Measurements from ENCODE around the gene UNC119. TPM values are rescaled to one million over a fixed set of nuclear protein-coding genes. Genes with fewer than 3 reads are reported as not detected.

Gene UNC119
- total RNA-seq, 1 experiment from 2014 or later, result 43.2 TPM

DNA sequence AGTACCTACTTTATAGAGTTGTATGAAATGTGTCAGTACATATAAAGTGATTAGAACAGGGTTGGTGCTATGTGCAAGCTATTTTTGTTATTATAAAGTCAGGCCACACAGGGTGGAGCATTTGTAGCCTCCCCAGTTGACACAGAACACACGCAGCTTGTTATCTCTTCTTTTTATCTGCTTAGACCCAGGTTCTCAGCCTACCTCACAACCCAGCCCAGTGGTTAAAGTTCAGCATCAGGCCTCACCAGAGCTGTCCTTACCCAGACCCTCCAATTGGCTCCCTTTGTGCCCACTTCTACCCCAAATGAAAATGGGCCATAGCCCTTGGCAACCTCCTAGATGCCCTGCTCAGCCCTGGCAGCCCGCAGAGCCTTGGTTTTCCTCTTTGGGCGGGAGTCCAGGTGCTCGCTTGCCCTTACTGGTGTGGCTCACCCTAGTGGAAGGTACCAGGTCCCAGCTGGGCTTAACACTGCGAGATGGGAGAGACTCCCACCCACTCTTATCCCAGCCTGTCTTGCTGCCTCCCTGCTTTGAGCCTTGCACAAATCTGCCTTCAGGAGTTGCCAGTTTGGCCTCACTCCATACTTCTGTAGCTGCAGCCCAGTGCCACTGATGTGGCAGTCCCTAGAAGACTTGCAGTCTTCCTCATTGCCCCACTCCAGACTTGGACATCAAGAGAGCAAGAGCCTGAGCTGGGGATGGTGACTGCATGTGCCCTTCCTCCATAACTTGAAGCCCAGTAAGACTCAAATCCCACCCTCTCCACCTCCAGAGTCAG lies 20.0 kb upstream of the UNC119 start (continued):
- TF ChIP-seq ELF1 (IDR thresholded peaks at IDR 0.05; ENCODE audit: borderline replicate concordance, low read depth) (no peak), FOSL1 (IDR thresholded peaks at IDR 0.05; ENCODE audit: low read depth) (no peak)
- TF ChIP-seq, protein P1, sequence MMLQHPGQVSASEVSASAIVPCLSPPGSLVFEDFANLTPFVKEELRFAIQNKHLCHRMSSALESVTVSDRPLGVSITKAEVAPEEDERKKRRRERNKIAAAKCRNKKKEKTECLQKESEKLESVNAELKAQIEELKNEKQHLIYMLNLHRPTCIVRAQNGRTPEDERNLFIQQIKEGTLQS (IDR thresholded peaks at IDR 0.05), result no peak

DNA sequence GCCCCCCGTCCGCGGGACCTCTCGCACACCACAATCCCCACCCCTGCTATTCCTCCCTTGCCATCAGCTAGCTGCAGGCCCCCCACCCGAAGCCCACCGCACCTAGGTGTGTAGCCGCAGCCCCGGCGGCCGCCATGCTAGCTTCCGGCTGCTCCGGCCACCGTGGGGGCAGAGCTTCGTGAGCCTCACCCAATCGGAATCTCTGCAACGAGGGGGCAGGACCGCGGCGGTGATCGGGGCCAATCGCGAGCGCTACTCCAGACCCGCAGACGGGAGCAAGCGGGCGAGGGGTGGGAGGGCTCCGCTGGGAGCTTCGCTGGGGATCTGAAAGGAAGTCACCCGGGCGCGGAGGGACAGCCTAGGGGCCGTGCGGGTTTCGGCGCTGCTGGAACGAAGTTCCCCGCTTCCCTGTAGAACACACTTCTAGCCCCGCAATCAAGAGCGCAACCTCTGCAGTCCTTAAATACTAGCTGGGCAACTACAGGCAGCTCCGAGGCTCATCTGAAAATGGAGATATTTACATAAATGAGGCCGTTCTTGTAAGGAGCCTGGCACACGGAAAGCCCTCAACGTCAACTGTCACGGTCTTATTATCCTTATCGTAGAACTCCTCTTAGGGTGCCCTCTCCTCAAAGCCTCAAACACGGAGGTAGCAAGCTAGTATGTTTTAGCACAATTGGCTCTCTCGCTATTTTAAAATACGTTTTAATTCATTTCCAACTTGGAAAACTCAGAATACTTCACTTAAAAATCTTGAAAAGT lies 19.1 kb upstream of the UNC119 start, which contains the start of gene PIGS:
TSS of gene PIGS (minus strand) at position 164 of the 762 bp plus-strand sequence. CDS start at position 136, 28 bp downstream.
- CTCF ChIA-PET, result interaction anchor here (0.7 to 1.2 kb wide), 4 partner anchors 21 to 236 kb away, joined by 3 to 6 read pairs (median 4); partner anchors contain the start of gene TNFAIP1
- Histone ChIP-seq H3K4me3 (replicated peaks in 1 of 2; ENCODE audit: low read depth in 1 of 2, low read length in 2 of 2) (peak within 1 kb of the TSS; percentile 77 to 99), H3K27me3 (ENCODE audit: insufficient read depth, low read length) (no peaks in the 10 kb centered on the region), H3K4me1 (ENCODE audit: control insufficient read depth in 1 of 2, insufficient read depth in 2 of 2, low read length in 2 of 2) (peaks cover 0 to 20% of the 10 kb centered on the region in 2 experiments; a peak in 3 of 4 replicates), H4K20me1 (ENCODE audit: insufficient read depth) (no peaks in the 10 kb centered on the region), H2AFZ (ENCODE audit: low read depth, low read length, poor library complexity, severe bottlenecking) (peak within 1 kb of the TSS; percentile 81), H3K36me3 (ENCODE audit: control insufficient read depth in 1 of 2, insufficient read depth in 2 of 2, low read length in 2 of 2) (peaks cover 0 to 4% of the 10 kb centered on the region in 2 experiments; a peak in 1 of 4 replicates), H3K27ac (ENCODE audit: low read depth, low read length) (peak within 1 kb of the TSS; percentile 62), H3K4me2 (ENCODE audit: low read length) (peak within 1 kb of the TSS; percentile 99), H3K9me3 (ENCODE audit: control insufficient read depth in 1 of 2, insufficient read depth in 1 of 2, low read depth in 1 of 2, low read length in 2 of 2) (no peaks in the 10 kb centered on the region), H3K9ac (ENCODE audit: low read length) (peak within 1 kb of the TSS; percentile 91), H3K79me2 (ENCODE audit: insufficient read depth, low read length) (peaks cover 22% of the 10 kb centered on the region), H3K9me2 (ENCODE audit: insufficient read depth) (no peaks in the 10 kb centered on the region)
- BruUV-seq (replicated peaks), result TSS peak; percentile 70
- DNase-seq (ENCODE audit: low read depth, low spot score), result peak; percentile 81
- intact Hi-C loops (cut with micrococcal nuclease), result no loop called here
- POLR2A ChIA-PET, result interaction anchor here (0.8 to 1.3 kb wide), 5 partner anchors 10 to 148 kb away, joined by 3 read pairs; partner anchors contain the start of gene RPL23A
- peak; percentile 99 for ATAC-seq
- RAD21 ChIA-PET (ENCODE audit: low non-redundant PET in 1 of 2, low total read pairs in 2 of 2, uncharacterized antibody in 2 of 2, unreplicated experiment in 2 of 2), result no interaction called here
- TF ChIP-seq, protein P2, sequence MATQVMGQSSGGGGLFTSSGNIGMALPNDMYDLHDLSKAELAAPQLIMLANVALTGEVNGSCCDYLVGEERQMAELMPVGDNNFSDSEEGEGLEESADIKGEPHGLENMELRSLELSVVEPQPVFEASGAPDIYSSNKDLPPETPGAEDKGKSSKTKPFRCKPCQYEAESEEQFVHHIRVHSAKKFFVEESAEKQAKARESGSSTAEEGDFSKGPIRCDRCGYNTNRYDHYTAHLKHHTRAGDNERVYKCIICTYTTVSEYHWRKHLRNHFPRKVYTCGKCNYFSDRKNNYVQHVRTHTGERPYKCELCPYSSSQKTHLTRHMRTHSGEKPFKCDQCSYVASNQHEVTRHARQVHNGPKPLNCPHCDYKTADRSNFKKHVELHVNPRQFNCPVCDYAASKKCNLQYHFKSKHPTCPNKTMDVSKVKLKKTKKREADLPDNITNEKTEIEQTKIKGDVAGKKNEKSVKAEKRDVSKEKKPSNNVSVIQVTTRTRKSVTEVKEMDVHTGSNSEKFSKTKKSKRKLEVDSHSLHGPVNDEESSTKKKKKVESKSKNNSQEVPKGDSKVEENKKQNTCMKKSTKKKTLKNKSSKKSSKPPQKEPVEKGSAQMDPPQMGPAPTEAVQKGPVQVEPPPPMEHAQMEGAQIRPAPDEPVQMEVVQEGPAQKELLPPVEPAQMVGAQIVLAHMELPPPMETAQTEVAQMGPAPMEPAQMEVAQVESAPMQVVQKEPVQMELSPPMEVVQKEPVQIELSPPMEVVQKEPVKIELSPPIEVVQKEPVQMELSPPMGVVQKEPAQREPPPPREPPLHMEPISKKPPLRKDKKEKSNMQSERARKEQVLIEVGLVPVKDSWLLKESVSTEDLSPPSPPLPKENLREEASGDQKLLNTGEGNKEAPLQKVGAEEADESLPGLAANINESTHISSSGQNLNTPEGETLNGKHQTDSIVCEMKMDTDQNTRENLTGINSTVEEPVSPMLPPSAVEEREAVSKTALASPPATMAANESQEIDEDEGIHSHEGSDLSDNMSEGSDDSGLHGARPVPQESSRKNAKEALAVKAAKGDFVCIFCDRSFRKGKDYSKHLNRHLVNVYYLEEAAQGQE (IDR thresholded peaks at IDR 0.05; ENCODE audit: low read depth), result no peak
- TF ChIP-seq, protein P3, sequence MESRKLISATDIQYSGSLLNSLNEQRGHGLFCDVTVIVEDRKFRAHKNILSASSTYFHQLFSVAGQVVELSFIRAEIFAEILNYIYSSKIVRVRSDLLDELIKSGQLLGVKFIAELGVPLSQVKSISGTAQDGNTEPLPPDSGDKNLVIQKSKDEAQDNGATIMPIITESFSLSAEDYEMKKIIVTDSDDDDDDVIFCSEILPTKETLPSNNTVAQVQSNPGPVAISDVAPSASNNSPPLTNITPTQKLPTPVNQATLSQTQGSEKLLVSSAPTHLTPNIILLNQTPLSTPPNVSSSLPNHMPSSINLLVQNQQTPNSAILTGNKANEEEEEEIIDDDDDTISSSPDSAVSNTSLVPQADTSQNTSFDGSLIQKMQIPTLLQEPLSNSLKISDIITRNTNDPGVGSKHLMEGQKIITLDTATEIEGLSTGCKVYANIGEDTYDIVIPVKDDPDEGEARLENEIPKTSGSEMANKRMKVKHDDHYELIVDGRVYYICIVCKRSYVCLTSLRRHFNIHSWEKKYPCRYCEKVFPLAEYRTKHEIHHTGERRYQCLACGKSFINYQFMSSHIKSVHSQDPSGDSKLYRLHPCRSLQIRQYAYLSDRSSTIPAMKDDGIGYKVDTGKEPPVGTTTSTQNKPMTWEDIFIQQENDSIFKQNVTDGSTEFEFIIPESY (IDR thresholded peaks at IDR 0.05; ENCODE audit: extremely low read depth, insufficient replicate concordance, low read length), result no peak
- TF ChIP-seq SP1 (IDR thresholded peaks at IDR 0.05; ENCODE audit: low read depth) (no peak), JUND (IDR thresholded peaks at IDR 0.05) (no peak), YY1 (IDR thresholded peaks at IDR 0.05; ENCODE audit: extremely low read depth, insufficient replicate concordance, low read depth, low read length) (peak; percentile 88), FOSL1 (IDR thresholded peaks at IDR 0.05; ENCODE audit: low read depth) (no peak), TCF7L2 (IDR thresholded peaks at IDR 0.05; ENCODE audit: borderline replicate concordance, extremely low read depth, insufficient read depth, insufficient read length) (no peak), RAD21 (IDR thresholded peaks at IDR 0.05; ENCODE audit: low read depth) (no peak), SRF (IDR thresholded peaks at IDR 0.05; ENCODE audit: low read depth) (no peak), ELF1 (IDR thresholded peaks at IDR 0.05; ENCODE audit: borderline replicate concordance, low read depth) (no peak; the same call in 1 of the 2 replicates), EZH2 (IDR thresholded peaks at IDR 0.05) (no peak), POLR2A (IDR thresholded peaks at IDR 0.05; ENCODE audit: borderline replicate concordance, extremely low read depth, insufficient read depth, insufficient read length) (peak; percentile 67), ZNF274 (IDR thresholded peaks at IDR 0.05; ENCODE audit: low read depth, low read length) (no peak), CBX3 (IDR thresholded peaks at IDR 0.05; ENCODE audit: low read depth) (no peak)
- TF ChIP-seq, protein P4, sequence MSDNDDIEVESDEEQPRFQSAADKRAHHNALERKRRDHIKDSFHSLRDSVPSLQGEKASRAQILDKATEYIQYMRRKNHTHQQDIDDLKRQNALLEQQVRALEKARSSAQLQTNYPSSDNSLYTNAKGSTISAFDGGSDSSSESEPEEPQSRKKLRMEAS (IDR thresholded peaks at IDR 0.05), result no peak
- TF ChIP-seq, protein P1 (IDR thresholded peaks at IDR 0.05), result no peak

Data from HCT116 (cell line).